ENCODE data around the gene GORAB. TPM values are rescaled to one million over a fixed set of nuclear protein-coding genes. Genes with fewer than 3 reads are reported as not detected.

Gene GORAB
- total RNA-seq = 10.6 and 18.1 TPM in 2 replicates

GRCh38 chr1:170531758-170532657, at the start of gene GORAB:
Gene GORAB, plus strand, starts transcription at chr1:170532166. Its CDS starts 58 bp downstream, at chr1:170532224.
- DNase-seq (ENCODE audit: low read depth) = peak; percentile 97
- no peak for TF ChIP-seq CTCF (IDR thresholded peaks at IDR 0.05; ENCODE audit: insufficient read depth, low read depth, low read length)
- H3K4me3 ChIP-seq (ENCODE audit: low read depth, low read length) = peak within 1 kb of the TSS; percentile 81

- peak; percentile 75 for DNase-seq (ENCODE audit: low read depth)
- H3K4me3 ChIP-seq (ENCODE audit: low read depth, low read length) = no peak overlapping the region
- TF ChIP-seq CTCF (IDR thresholded peaks at IDR 0.05; ENCODE audit: insufficient read depth, low read depth, low read length) = no peak
Measured at GRCh38 chr1:170483051-170483450, 48.9 kb upstream of the GORAB start.

- TF ChIP-seq CTCF (IDR thresholded peaks at IDR 0.05; ENCODE audit: insufficient read depth, low read depth, low read length) = no peak
- DNase-seq (ENCODE audit: low read depth) = no peak
Measured at GRCh38 chr1:170487503-170487902, 44.5 kb upstream of the GORAB start.

GRCh38 chr1:170491291-170491690, 40.7 kb upstream of the GORAB start:
- DNase-seq (ENCODE audit: low read depth) = no peak
- TF ChIP-seq CTCF (IDR thresholded peaks at IDR 0.05; ENCODE audit: insufficient read depth, low read depth, low read length) = no peak
- H3K4me3 ChIP-seq (ENCODE audit: low read depth, low read length) = no peak overlapping the region

More at GRCh38 chr1:170487503-170487902, 44.5 kb upstream of the GORAB start:
- H3K4me3 ChIP-seq (ENCODE audit: low read depth, low read length) = no peak overlapping the region

- DNase-seq (ENCODE audit: low read depth) = peak; percentile 5
- no peak for TF ChIP-seq CTCF (IDR thresholded peaks at IDR 0.05; ENCODE audit: insufficient read depth, low read depth, low read length)
- H3K4me3 ChIP-seq (ENCODE audit: low read depth, low read length) = no peak overlapping the region
Measured at GRCh38 chr1:170494369-170494768, 37.6 kb upstream of the GORAB start.

- TF ChIP-seq CTCF (IDR thresholded peaks at IDR 0.05; ENCODE audit: insufficient read depth, low read depth, low read length) = no peak
- DNase-seq (ENCODE audit: low read depth) = no peak
- no peak overlapping the region for H3K4me3 ChIP-seq (ENCODE audit: low read depth, low read length)
Measured at GRCh38 chr1:170495006-170495405, 37.0 kb upstream of the GORAB start.
